ENCODE data around the gene RAPGEF5.

Gene RAPGEF5

DNA sequence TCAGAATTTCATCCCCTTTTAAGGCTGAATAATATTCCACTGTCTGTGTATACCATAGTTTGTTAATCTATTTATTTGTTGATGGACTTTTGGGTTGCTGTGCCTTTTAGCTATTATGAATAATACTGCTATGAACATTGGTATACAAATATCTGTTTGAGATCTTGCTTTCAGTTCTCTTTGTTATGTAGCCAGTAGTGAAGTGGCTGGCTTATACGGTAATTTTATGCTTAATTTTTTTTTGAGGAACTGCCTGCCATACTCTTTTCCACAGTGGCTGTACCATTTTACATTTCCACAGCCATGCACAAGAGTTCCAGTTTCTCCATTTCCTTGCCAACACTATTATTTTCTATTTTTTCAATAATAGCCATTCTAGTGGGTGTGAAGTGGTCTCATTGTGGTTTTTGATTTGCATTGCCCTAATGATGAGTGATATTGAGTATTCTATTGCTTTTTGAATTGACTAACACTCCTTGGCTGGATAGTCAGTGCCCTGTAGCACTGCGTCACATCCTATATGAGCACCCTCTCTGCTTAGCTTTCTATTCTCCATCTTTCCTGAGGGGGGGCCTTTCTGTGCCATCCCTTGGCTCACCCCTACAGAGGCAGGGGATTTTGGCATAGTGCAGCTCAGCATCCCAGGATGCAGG is 29.4 kb upstream of the RAPGEF5 start:
- TF ChIP-seq, protein P1, sequence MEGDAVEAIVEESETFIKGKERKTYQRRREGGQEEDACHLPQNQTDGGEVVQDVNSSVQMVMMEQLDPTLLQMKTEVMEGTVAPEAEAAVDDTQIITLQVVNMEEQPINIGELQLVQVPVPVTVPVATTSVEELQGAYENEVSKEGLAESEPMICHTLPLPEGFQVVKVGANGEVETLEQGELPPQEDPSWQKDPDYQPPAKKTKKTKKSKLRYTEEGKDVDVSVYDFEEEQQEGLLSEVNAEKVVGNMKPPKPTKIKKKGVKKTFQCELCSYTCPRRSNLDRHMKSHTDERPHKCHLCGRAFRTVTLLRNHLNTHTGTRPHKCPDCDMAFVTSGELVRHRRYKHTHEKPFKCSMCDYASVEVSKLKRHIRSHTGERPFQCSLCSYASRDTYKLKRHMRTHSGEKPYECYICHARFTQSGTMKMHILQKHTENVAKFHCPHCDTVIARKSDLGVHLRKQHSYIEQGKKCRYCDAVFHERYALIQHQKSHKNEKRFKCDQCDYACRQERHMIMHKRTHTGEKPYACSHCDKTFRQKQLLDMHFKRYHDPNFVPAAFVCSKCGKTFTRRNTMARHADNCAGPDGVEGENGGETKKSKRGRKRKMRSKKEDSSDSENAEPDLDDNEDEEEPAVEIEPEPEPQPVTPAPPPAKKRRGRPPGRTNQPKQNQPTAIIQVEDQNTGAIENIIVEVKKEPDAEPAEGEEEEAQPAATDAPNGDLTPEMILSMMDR (IDR thresholded peaks at IDR 0.05; ENCODE audit: low read depth, low read length): no peak
- H3K27me3 ChIP-seq: no peaks in the 10 kb centered on the region
- no peaks in the 10 kb centered on the region for H3K36me3 ChIP-seq
- H3K9me3 ChIP-seq: no peaks in the 10 kb centered on the region
- peaks cover 9% of the 10 kb centered on the region for H3K4me1 ChIP-seq
- DNase-seq: no peak
- H3K4me3 ChIP-seq (ENCODE audit: low read depth, low read length): no peak overlapping the region

DNA sequence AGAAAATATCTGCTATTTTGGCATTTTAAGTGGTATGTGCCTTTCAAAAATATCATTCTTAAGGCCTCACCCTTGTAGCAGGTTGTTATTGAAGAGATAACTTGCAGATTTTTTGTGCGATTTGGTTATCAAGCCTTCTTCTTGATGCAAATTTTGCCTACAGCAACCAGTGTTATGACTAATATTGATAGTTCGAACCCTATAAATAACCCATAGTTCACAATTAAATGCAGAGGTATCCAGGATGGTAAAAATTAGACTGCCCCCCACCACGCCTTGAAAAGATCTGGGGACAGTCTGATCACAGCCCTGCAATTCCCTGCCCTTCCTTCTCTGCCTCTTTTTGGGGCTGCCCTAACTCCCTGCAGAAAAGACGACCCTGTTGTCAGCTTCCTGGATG is 28.4 kb upstream of the RAPGEF5 start:
- H3K36me3 ChIP-seq: no peaks in the 10 kb centered on the region
- no peaks in the 10 kb centered on the region for H3K9me3 ChIP-seq
- H3K27me3 ChIP-seq: no peaks in the 10 kb centered on the region
- H3K4me1 ChIP-seq: no peaks in the 10 kb centered on the region
- TF ChIP-seq, protein P1 (IDR thresholded peaks at IDR 0.05; ENCODE audit: low read depth, low read length): no peak
- no peak for DNase-seq
- no peak overlapping the region for H3K4me3 ChIP-seq (ENCODE audit: low read depth, low read length)

DNA sequence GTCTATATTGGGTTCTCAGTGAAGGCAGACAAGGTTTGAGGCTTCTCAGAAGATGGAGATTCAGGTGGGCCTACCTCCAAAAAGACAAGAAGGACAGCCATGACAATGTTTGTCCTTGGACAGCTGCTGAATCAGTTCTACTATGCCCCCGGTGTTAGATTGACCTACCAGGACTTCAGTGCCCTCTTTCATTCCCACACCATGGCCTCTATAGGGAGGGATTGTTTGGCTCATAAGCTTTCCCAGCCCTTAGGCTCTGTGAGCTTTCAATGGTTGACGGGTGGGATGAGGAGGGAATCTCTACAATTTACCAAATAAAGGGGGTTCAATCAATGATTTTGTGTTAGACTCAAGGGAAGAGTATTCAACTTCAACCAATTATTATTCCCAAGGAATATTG is 23.4 kb upstream of the RAPGEF5 start:
- Histone ChIP-seq H3K4me1 (peaks cover 28% of the 10 kb centered on the region), H3K36me3 (no peaks in the 10 kb centered on the region), H3K9me3 (no peaks in the 10 kb centered on the region), H3K4me3 (ENCODE audit: low read depth, low read length) (no peak overlapping the region), H3K27me3 (no peaks in the 10 kb centered on the region)
- TF ChIP-seq, protein P1 (IDR thresholded peaks at IDR 0.05; ENCODE audit: low read depth, low read length): no peak
- no peak for DNase-seq

DNA sequence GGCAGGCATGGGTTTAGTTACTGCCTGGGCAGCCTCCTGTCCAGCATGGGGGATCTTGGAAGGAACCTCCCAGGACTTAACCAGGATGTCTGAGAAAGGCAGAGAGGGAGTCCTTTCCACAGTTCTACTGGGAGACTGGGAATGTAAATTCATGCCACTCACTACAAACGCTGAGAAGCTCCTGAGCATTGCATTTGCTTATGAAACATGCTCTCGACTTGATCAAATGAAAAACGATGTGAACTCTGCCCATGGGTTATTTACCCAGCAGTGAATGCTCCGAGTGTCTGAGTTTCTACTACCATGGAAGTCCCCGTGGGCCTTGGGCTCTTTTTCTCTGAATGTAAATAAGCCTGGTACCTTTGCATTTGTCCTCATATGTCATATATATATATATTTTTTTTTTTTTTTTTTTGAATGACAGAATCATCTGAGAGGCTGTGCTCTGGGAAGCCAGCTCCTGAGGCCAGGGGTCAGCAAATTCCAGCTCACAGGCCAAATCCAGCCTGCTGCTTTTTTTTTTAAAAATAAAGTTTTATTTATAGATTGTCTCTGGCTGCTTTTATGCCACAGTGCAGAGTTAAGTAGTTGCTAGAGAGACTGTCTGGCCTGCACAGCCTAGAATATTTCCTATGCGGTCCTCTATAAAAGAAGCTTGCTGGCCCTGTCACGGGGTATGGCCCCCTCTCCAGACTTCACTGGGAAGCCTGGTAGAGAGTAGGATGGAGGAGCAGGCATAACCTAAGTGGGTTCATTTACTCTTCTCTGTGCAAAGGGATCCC is 21.4 kb upstream of the RAPGEF5 start:
- no peak overlapping the region for H3K4me3 ChIP-seq (ENCODE audit: low read depth, low read length)
- TF ChIP-seq, protein P1 (IDR thresholded peaks at IDR 0.05; ENCODE audit: low read depth, low read length): no peak
- H3K36me3 ChIP-seq: no peaks in the 10 kb centered on the region
- no peaks in the 10 kb centered on the region for H3K9me3 ChIP-seq
- DNase-seq: no peak
- peaks cover 47% of the 10 kb centered on the region for H3K4me1 ChIP-seq
- no peaks in the 10 kb centered on the region for H3K27me3 ChIP-seq

DNA sequence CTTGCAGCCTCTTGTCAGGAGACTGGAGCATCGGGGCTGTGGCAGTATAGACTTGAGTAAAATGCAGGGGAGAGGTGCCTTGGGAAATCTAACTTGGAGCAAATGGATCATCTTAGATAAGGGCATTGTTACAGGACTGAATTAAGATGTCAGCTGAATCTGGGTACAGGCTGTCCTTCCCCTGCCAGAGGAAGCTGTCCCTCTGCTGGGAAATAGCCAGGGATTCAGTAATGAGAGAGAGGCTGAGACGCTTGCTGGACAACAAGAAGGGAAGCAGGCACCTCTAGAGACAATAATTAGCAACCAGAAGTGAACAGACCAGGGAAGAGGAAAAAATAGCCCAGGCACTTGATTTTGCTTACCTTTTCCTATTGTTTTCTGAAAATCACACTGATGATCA is 20.7 kb upstream of the RAPGEF5 start:
- no peak overlapping the region for H3K4me3 ChIP-seq (ENCODE audit: low read depth, low read length)
- TF ChIP-seq, protein P1 (IDR thresholded peaks at IDR 0.05; ENCODE audit: low read depth, low read length): no peak; the same call in 1 of the 2 replicates
- no peaks in the 10 kb centered on the region for H3K36me3 ChIP-seq
- peaks cover 53% of the 10 kb centered on the region for H3K4me1 ChIP-seq
- DNase-seq: no peak
- no peaks in the 10 kb centered on the region for H3K9me3 ChIP-seq
- no peaks in the 10 kb centered on the region for H3K27me3 ChIP-seq
